GM19468 (cell line): ENCODE measurements around the gene CHD3.

Experiments
- ATAC-seq: cut with Tn5 transposase; IDR thresholded peaks from one replicate; pipeline ENCODE4 v1.9.1; 2021; ENCODE audit warnings: mild to moderate bottlenecking, moderate library complexity, moderate number of reproducible peaks; ENCODE audit not compliant: unreplicated experiment; ENCODE audit errors: extremely low read depth

Gene CHD3

GRCh38 chr17:7864995-7865650 is 23.5 kb upstream of the CHD3 start:
- ATAC-seq: no peak

- ATAC-seq: no peak
Measured at GRCh38 chr17:7867881-7868329, 20.7 kb upstream of the CHD3 start.

- no peak for ATAC-seq
Measured at GRCh38 chr17:7873051-7873450, 15.5 kb upstream of the CHD3 start.

GRCh38 chr17:7875804-7876370 is 12.7 kb upstream of the CHD3 start:
- ATAC-seq: no peak

GRCh38 chr17:7878234-7878633 is 10.4 kb upstream of the CHD3 start:
- ATAC-seq: no peak

- no peak for ATAC-seq
Measured at GRCh38 chr17:7880076-7880868, 8.3 kb upstream of the CHD3 start.

- no peak for ATAC-seq
Measured at GRCh38 chr17:7881276-7882054, 7.1 kb upstream of the CHD3 start.

- ATAC-seq: no peak
Measured at GRCh38 chr17:7882068-7882467, 6.5 kb upstream of the CHD3 start.

GRCh38 chr17:7882629-7883028 is 6.0 kb upstream of the CHD3 start:
- no peak for ATAC-seq

- ATAC-seq: no peak
Measured at GRCh38 chr17:7883781-7884386, 4.7 kb upstream of the CHD3 start.

GRCh38 chr17:7884581-7885366 is 3.8 kb upstream of the CHD3 start:
- no peak for ATAC-seq

GRCh38 chr17:7885367-7886226 is 3.0 kb upstream of the CHD3 start:
- no peak for ATAC-seq

- ATAC-seq: no peak
Measured at GRCh38 chr17:7886227-7887037, 2.2 kb upstream of the CHD3 start.

- no peak for ATAC-seq
Measured at GRCh38 chr17:7887038-7887481, 1.5 kb upstream of the CHD3 start.

GRCh38 chr17:7887482-7888183 is 956 bp upstream of the CHD3 start:
- ATAC-seq: no peak

GRCh38 chr17:7889166-7889955 is 772 bp downstream of the CHD3 start:
- no peak for ATAC-seq
